ENCODE measurements around the gene ENSA.
"Not testable (repeated sequence)": the region's sequence is repeated elsewhere in the genome, so short reads cannot be mapped to it uniquely, and the experiment has no call there.

The ENSA gene

DNA sequence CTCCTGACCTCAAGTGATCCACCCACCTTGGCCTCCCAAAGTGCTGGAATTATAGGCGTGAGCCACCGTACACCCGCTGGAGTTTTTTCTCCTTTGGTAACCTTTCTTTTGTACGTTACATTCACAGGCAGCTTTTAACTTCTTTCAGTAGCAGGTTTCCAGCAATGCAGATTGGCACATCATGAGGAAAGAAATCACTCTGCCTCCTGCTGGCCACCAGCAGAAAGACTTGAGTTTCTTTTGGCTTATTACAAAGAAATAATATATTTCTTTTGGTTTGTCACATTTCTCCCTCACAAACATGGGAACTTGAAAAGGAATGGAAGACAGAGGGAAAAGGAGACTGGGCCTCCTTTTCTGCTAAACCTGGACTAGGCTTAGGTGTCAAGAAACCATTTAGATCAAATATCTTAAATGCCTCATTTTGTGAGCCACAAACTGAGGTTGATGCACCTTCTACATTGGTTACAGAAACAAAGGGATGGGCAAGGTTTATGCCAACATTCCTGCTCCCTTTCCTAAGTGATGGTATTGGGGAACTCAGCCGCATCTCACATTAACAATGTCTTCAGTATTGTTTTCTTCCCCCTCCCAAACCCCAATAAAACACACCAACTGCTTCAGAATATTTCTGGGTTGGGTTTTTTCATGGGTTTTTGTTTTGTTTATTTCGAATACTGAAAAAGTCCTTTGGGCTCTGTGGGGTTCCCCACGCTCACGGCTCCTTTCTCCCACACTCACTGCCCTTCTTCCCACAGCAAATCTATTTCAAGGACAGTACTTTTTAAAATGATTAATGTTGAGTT lies 7.7 kb downstream of the ENSA start:
- DNase-seq (ENCODE audit: low spot score), result peak; percentile 79

DNA sequence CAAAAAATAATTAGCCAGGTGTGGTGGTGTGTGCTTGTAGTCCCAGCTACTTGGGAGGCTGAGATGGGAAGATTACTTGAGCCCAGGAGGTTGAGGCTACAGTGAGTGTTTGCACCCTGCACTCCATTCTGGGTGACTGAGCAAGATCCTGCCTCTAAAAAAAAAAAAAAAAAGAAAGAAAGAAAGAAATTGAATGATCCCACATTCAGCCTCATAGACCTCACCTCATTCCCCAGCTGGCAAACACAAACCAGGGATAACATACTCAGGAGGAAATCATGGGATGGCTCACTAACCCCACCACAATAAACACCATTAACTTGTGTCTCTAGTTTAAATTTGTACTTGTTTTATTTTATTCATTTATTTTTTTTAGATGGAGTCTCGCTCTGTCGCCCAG lies 8.5 kb downstream of the ENSA start:
- DNase-seq (ENCODE audit: low spot score), result no peak

DNA sequence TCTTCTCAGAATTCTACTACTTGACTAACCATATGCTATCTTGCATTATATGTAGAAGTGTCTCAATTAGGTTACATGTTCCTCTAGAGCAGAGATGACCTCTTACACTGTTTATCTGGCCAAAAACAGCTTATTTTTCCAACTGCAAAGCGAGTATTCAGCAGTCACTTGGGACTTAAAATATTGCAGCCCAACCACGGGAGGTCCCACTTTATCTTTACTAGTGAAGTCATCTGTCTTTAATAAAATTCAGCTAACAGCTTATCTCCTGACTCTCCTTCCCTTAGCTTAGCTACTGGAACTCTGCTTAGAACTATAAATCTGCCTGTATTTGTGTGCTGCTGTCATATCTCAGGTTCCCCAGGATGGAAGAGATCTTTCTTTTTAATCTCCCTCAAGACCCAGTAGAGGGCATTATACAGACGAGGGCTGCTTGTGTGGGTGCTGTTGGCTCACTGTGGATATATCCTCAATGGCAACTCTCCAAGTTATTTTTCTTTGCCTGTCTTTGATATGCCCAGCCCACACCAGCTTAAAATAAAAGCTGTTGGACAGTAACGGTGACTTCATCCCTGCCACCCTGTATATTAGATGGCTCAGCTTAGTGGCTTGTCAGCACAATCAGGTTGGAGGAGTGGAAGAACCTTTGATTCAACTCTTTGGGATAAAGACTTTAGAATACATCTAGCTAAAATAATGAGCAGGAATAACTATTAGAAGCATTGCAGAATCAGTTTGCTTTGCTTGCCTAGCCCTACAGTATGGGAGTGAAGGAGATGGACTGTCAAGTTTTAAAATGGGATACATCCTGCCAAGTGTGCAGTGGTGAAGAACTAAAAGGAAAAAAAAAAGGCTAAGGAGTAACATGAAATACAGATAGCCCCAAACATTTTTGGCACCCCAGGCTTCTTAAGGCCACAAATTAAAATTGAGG lies 9.6 kb downstream of the ENSA start:
- DNase-seq (ENCODE audit: low spot score), result peak; percentile 53

DNA sequence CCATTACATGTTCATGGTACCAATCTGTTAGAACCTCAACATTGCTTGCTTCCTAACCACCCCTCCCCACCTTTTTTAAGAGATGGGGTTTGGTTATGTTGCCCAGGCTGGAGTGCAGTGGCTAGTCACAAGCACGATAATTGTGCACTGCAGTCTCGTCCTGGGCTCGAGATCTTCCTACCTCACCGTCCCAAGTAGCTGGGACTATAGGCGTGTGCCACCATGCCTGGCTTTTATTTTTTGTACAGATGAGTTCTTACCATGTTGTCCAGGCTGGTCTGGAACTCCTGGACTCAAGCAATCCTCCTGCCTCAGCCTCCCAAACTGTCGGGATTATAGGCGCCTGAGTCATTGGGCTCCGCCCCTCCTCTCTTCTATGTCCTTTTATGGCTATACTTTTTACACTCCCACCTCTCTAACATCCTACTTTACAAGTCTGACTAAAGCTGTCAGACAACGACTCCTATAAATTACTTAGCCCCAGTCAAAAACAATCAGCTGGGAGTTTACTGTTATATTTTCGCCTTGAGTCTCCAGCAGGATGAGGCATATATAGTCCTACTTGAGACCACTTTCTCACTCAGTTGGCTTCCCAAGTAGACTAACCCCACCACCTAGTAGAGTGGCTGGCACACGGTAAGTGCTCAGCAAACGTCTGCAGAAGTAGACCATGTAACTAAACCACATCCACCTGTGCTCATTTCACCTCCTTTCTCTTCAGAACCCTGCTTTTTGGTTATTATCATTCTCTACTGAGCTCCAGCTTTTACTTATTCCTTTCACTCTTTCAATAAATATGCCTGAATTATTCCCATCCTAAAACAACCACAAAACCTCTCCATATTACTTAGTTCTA lies 13.8 kb downstream of the ENSA start:
- DNase-seq (ENCODE audit: low spot score), result peak; percentile 32

DNA sequence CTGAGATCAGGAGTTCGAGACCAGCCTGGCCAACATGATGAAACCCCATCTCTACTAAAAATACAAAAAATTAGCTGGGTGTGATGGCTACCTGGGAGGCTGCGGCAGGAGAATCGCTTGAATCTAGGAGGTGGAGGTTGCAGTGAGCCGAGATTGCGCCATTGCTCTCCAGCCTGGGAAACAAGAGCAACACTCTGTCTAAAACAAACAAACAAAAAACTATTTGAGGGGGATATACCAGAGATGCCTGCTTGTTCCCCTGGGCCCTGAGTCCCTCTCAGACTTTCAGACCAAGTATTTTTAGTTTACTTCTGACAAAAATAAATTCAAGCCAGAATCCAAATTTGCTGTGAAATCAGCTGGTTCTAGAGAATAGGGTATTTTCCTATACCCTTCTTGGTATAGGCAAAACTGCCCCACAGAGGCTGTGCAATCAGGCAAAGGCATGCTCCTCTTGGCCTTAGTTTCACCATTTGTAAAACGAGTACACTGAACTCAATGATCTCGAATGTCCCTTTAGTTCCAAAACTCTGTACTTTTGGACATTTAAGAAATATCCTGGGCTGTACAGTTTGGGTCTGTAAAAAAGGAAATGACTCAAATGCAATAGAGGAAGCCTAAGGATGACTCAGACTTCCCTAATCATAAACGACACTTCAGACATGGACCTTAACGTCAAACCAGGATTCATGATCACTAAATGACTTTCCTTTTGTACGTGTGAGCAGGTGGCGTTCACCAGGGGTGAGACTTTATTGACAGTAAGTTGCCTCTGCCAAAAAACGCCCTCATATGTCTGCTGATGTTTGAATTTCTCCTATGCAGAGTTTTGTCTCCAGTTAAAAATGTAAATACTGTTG lies 16.1 kb downstream of the ENSA start:
- DNase-seq (ENCODE audit: low spot score), result peak; percentile 82

DNA sequence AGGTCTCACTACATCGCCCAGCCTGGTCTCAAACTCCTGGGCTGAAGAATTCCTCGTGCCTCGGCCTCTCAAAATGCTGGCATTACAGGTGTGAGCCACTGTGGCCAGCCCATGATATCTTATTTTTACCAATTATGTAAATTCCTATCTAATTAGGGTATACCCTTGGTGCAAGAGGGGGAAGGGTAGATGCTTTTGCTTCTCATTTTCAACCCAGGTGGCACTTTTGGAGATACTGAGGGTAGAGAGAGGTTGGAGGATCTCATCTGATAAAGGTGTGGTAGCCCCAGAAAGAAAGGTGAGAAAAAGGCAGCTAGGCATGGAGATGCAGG lies 17.4 kb downstream of the ENSA start:
- no peak for DNase-seq (ENCODE audit: low spot score)

DNA sequence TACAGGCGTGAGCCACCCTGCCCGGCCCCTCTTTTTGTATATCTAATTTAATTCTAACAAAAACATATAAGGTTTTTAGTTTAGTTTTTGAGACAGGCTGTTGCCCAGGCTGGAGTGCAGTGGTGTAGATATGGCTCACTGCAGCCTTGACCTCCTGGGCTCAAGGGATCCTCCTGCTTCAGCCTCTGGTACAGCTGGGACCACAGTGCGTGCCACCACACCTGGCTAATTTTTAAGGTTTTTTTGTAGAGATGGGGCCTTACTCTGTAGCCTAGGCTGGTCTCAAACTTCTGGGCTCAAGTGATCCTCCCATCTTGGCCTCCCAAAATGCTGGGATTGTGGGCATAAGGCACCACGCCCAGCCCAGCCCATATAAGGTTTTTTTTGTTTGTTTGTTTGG lies 18.8 kb downstream of the ENSA start:
- DNase-seq (ENCODE audit: low spot score), result no peak

DNA sequence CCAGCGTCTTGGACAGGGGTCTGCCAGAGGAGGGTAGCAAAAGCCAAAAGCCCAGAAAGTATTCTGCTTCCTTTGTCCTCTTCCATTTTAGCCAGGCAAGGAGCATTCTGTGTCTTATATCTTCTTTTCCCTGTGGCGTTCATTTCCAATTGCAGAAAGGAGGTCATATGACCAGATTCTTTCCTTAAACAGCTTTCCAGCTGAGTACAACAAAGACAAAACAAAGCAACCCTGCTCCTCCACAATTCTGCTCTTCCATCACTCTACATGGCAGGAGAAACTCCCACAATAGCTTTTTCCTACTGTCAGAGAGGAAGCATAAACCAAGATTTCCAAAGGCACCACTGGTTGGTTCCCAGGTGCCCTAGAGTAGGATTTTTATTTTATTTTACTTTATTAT lies 19.7 kb downstream of the ENSA start:
- DNase-seq (ENCODE audit: low spot score), result no peak

DNA sequence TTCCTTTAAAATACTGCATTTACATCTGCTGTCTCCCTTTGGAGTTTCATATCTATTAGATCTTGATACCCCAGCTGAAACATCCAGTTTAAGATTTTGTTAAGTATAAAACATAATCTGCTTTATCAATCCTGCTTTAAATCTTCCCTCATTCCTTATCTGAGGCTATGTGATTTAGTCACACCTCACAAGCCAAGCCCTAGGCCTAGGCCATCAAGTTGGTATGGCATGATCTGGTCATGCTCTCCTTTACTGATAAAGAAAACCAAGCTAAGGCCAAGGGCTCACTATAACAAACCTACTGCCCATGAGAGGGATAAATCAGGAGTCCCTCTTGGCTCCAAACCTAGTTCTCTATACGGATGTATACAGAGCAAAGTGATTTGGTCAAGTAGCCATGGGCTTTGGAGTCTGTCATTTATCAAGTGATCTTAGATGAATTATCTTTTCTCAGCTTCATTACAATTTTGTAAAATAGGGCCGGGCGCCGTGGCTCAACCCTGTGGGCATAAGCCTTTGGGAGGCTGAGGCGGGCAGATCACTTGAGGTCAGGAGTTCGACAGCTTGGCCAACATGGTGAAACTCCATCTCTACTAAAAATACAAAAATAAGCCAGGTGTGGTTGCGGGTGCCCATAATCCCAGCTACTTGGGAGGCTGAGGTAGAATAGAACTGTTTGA lies 22.8 kb downstream of the ENSA start:
- no peak for DNase-seq (ENCODE audit: low spot score)

DNA sequence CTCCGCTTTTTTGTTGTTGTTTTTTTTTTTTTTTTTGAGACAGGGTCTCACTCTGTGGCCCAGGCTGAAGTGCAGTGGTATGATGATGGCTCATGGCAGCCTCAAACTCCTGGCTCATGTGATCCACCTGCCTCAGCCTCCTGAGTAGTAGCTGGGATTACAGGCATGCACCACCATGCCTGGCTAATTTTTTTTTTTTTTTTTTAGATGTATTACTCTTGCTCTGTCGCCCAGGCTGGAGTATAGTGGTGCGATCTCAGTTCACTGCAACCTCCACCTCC lies 24.0 kb downstream of the ENSA start:
- DNase-seq (ENCODE audit: low spot score), result not testable (repeated sequence)

DNA sequence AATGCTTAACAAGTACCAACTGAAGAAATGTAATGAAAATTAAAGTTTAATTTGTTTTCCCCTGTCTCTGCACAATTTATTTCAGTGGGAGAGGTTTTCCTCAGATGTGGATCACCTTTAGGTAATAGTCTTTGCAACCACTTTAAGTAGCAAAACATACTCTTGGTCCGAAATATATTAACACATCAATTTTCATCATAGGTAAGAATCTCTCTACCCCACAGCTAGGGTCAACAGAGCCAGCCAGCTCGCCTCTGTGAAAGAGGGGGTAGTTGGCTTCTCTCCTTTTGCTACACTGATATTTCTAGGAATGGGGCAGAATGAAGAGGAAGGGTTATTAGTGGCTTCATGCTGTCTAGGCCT lies 25.2 kb downstream of the ENSA start:
- DNase-seq (ENCODE audit: low spot score), result no peak

DNA sequence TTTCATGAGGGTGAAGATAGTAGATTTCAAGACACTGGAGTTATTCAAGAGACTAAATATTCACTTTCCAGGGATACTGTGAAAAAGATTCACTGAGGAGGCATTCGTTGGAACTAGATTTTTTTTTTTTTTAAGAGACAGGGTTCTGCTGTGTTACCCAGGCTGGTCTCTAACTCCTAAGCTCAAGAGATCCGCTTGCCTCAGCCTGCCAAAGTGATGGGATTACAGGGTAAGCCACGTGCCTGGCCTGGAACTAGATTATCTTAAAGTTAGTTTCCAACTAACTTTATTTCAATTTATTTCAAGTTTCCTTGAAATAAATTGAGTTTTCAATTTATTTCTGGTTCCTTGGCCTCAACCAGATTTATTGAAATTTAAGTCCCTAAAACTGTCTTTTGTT lies 25.7 kb downstream of the ENSA start:
- DNase-seq (ENCODE audit: low spot score), result no peak

DNA sequence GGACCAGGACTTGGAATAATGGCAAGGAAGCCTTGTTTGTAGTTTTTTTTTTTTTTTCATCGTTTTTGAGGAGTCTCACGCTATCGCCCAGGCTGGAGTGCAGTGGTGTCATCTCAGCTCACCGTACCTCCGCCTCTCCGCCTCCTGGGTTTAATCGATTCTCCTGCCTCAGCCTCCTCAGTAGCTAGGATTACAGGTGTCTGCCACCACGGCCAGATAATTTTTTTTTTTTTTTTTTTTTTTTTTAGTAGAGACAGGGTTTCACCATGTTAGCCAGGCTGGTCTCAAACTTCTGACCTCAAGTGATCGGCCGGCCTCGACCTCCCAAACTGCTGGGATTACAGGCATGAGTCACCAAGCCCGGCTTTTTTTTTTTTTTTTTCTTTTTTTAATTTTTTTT lies 27.0 kb downstream of the ENSA start:
- DNase-seq (ENCODE audit: low spot score), result not testable (repeated sequence)

DNA sequence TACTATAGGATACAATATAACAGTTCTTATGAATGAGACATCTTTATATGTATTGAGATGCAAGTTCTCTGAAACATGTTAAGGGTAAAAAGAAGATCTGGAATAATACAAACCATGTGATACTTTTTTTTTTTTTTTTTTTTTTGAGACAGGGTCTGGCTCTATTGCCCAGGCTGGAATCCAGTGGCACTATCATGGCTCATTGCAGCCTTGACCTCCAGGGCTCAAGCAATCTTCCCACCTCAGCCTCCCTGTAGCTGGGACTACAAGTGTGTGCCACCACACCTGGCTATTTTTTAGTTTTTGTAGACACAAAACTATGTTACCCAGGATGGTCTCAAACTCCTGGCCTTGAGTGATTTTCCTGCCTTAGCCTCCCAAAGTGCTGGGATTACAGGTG lies 27.9 kb downstream of the ENSA start:
- no peak for DNase-seq (ENCODE audit: low spot score)

DNA sequence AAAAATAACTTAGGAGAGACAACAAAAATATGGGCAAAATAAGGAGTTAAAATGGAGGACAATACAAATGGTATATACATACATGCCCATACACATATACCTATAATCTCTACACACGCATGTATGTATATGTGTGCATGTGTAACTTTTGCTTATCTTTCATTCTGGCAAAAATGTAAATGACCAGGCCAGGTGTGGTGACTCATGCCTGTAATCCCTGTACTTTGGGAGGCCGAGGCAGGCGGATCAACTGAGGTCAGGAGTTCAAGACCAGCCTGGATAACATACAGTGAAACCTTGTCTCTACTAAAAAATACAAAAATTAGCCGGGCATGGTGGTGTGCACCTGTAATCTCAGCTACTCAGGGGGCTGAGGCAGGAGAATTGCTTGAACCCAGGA lies 31.1 kb downstream of the ENSA start:
- not testable (repeated sequence) for DNase-seq (ENCODE audit: low spot score)

DNA sequence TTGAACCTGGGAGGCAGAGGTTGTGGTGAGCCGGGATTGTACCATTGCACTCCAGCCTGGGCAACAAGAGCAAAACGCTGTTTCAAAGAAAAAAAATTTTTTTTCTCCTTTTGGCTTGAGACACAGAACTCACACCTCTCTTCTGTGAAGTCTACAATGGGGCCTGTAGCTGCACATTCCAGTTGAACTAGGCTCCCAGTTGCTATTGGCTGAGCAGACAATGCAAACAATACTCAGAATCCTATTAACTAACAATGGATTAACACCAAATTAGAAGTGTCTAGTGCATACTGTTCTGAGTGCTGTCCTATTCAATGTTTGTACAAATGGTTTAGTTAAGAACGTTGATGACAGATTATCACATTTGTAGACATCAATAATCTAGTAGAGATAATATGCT lies 32.4 kb downstream of the ENSA start:
- no peak for DNase-seq (ENCODE audit: low spot score)

DNA sequence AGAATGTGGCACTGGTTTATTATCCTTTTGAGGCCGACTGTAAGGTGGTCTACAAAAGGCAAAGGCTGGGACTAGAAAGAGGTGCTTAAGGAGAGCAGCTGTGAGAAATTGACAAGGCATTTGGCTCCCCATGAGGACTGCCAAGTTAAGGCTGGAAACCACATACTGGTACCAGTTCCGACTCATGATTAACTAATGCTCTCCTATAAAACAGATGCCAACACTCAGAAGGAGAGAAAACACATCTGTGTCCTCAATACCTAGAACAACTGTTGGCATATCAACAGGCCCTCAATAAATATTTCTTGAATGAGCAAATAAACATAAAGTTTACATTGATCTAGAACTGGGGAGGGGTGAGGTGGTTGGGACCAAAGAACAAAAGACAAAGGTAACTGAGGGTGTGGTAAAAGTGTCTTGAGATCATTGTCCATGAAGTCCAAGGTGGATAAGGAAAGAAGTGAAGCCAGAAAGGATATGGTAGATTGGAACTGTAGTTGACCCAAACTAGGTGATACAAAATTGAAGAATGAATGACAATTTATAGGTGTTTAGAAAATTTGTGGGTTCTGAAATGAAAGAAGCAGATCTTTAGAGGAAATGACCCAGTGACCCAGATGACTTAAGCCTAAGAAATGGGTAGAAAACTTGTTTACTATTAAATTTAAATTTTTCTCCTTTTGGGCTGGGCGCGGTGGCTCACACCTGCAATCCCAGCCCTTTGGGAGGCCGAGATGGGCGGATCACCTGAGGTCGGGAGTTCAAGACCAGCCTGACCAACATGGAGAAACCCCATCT lies 33.1 kb downstream of the ENSA start:
- DNase-seq (ENCODE audit: low spot score), result no peak

DNA sequence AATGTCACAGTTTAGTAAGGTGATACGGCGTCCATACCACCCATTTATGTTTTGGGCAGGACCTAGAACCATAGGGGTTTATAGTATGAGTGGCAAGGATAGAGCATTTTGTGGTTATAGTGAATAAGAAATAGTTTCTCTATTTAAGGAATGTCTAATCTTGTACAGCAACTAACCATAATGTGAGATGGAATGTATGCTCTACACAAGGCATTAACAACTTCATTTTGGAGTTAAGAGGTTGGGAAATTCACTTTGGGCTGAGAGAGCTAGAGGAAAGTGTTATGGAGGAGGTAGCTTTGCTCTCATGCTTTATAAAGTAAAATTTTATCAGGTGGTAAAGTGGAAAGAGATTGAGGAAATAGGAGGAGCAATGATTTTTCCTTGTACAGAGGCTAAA lies 47.0 kb downstream of the ENSA start:
- no peak for DNase-seq (ENCODE audit: low spot score)

DNA sequence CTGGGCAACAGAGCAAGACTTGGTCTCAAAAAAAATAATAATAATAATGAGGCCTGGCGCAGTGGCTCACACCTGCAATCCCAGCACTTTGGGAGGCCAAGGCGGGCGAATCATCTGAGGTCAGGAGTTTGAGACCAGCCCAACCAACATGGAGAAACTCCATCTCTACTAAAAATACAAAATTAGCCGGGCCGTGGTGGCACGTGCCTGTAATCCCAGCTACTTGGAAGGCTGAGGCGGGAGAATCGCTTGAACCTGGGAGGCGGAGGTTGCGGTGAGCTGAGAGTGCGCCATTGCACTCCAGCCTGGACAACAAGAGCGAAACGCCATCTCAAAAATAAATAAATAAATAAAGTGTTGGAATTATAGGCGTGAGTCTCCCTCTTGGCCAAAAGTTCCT lies 47.5 kb downstream of the ENSA start:
- not testable (repeated sequence) for DNase-seq (ENCODE audit: low spot score)

DNA sequence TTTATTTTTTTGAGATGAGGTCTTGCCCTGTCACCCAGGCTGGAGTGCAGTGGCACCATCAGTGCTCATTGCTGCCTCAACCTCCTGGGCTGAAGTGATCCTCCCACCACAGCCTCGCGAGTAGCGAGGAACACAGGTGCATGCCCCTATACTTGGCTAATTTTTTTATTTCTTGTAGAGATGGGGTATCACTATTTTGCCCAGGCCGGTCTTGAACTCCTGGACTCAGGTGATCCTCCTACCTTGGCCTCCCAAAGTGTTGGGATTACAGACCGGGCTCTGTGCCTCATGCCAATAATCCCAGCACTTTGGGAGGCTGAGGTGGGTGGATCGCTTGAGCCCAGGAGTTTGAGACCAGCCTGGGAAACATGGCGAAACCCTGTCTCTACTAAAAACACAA lies 48.0 kb downstream of the ENSA start:
- DNase-seq (ENCODE audit: low spot score), result not testable (repeated sequence)
